Trophoblast cell (in vitro differentiated cells and primary cell): ENCODE measurements around the gene ZNF45.

ENCODE experiments used
- DNase-seq, 2 donors: peaks; one replicate each; pipeline ENCODE4 v3.0.0-alpha.2; 2016
- H2AFZ ChIP-seq: 2 replicates; pipeline ENCODE4 v1.6.1; 2013; ENCODE audit warnings: low read length, moderate library complexity, mild to moderate bottlenecking; ENCODE audit not compliant: insufficient read depth, poor library complexity
- H2AK5ac ChIP-seq: 2 replicates; pipeline ENCODE4 v1.6.1; 2013; ENCODE audit warnings: mild to moderate bottlenecking, low read length
- H2BK120ac ChIP-seq: 2 replicates; pipeline ENCODE4 v1.6.1; 2013; ENCODE audit warnings: low read length, mild to moderate bottlenecking, moderate library complexity; ENCODE audit not compliant: insufficient read depth, poor library complexity
- H2BK12ac ChIP-seq: 2 replicates; pipeline ENCODE4 v1.6.1; 2013; ENCODE audit warnings: mild to moderate bottlenecking, low read length, moderate library complexity
- H2BK5ac ChIP-seq: 2 replicates; pipeline ENCODE4 v1.6.1; 2013; ENCODE audit warnings: low read length, low read depth, moderate library complexity, mild to moderate bottlenecking; ENCODE audit not compliant: poor library complexity
- H3K14ac ChIP-seq: 2 replicates; pipeline ENCODE4 v1.6.1; 2013; ENCODE audit warnings: mild to moderate bottlenecking, low read length
- H3K18ac ChIP-seq: 2 replicates; pipeline ENCODE4 v1.6.1; 2013; ENCODE audit warnings: mild to moderate bottlenecking, low read length
- H3K23ac ChIP-seq: 2 replicates; pipeline ENCODE4 v1.6.1; 2013; ENCODE audit warnings: low read length
- H3K27ac ChIP-seq: 2 replicates; pipeline ENCODE4 v1.5.1; 2013; ENCODE audit warnings: low read depth, mild to moderate bottlenecking, inconsistent platforms, low read length, moderate library complexity
- H3K27me3 ChIP-seq: 2 replicates; pipeline ENCODE4 v1.6.1; 2013; ENCODE audit warnings: inconsistent platforms, mild to moderate bottlenecking, low read length, moderate library complexity; ENCODE audit not compliant: insufficient read depth
- H3K36me3 ChIP-seq, 2 experiments: 1 replicate in 1 of 2; 2 replicates in 1 of 2; pipeline ENCODE4 v1.6.1; 2013; ENCODE audit warnings: low read length in 2 of 2, mild to moderate bottlenecking in 2 of 2, moderate library complexity in 1 of 2; ENCODE audit not compliant: insufficient read depth in 2 of 2, control insufficient read depth in 1 of 2
- H3K4ac ChIP-seq: 2 replicates; pipeline ENCODE4 v1.6.1; 2013; ENCODE audit warnings: low read depth, mild to moderate bottlenecking, low read length, moderate library complexity
- H3K4me1 ChIP-seq, 2 experiments: 1 replicate in 1 of 2; 2 replicates in 1 of 2; pipeline ENCODE4 v1.6.1; 2013; ENCODE audit warnings: low read length in 2 of 2, mild to moderate bottlenecking in 2 of 2, moderate library complexity in 1 of 2; ENCODE audit not compliant: insufficient read depth in 2 of 2, control insufficient read depth in 1 of 2
- H3K4me2 ChIP-seq: 2 replicates; pipeline ENCODE4 v1.6.1; 2013; ENCODE audit warnings: inconsistent platforms, mild to moderate bottlenecking, low read length, moderate library complexity
- H3K4me3 ChIP-seq: 2 replicates; pipeline ENCODE4 v1.5.1; 2013; ENCODE audit warnings: mild to moderate bottlenecking, low read depth, low read length, inconsistent platforms
- H3K79me1 ChIP-seq: one replicate; pipeline ENCODE4 v1.6.1; 2013; ENCODE audit warnings: low read length
- H3K79me2 ChIP-seq: 2 replicates; pipeline ENCODE4 v1.6.1; 2013; ENCODE audit warnings: low read length, mild to moderate bottlenecking; ENCODE audit not compliant: control insufficient read depth, insufficient read depth, poor library complexity
- H3K9ac ChIP-seq: 2 replicates; pipeline ENCODE4 v1.6.1; 2013; ENCODE audit warnings: mild to moderate bottlenecking, low read length
- H3K9me3 ChIP-seq: 2 replicates; pipeline ENCODE4 v1.6.1; 2013; ENCODE audit warnings: low read depth, mild to moderate bottlenecking, control low read depth, inconsistent platforms, low read length; ENCODE audit not compliant: insufficient read depth
- H4K12ac ChIP-seq: 2 replicates; pipeline ENCODE4 v1.6.1; 2013; ENCODE audit warnings: low read depth, mild to moderate bottlenecking, low read length, moderate library complexity
- H4K8ac ChIP-seq: 2 replicates; pipeline ENCODE4 v1.6.1; 2013; ENCODE audit warnings: low read depth, mild to moderate bottlenecking, low read length, moderate library complexity
- H4K91ac ChIP-seq: one replicate; pipeline ENCODE4 v1.6.1; 2013; ENCODE audit warnings: low read depth, mild to moderate bottlenecking, low read length, moderate library complexity
- WGBS: extraction: QIAGEN DNeasy Blood & Tissue Kit; methylation state at CpG from one replicate; pipeline ENCODE4 v1.1.7; 2013; ENCODE audit warnings: missing lambda C conversion rate; ENCODE audit not compliant: insufficient read length, insufficient coverage; ENCODE audit errors: extremely low coverage; 5-methylcytosine and 5-hydroxymethylcytosine counted together

The ZNF45 gene

DNA sequence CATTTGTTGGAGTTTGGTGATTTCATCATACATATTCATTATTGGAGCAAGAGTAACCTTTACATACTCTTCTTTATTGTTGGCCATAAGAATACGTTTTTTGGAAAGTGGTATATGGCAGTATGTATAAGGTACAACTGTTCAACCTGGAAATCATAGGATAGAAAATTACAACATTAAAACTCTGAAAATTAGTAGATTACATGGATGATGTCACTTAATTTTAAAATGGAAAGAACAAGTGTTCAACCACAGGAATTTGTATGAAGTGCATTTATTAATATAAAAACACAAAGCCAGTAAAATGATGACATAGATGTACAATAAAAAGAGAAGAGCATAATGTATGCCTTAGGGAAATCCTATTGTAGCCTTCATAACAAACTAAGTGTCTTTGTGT lies 41.6 kb upstream of the ZNF45 start:
- Histone ChIP-seq H3K9ac (no peak overlapping the region), H3K4me3 (no peak overlapping the region), H3K14ac (no peak overlapping the region), H3K4ac (no peak overlapping the region), H3K36me3 (no peaks in the 10 kb centered on the region), H3K23ac (no peak overlapping the region), H4K8ac (no peak overlapping the region), H2BK120ac (no peak overlapping the region), H3K4me2 (no peak overlapping the region), H2AFZ (no peak overlapping the region), H3K9me3 (peaks cover 3% of the 10 kb centered on the region), H2BK12ac (no peak overlapping the region), H3K18ac (no peak overlapping the region), H3K27me3 (no peaks in the 10 kb centered on the region), H4K12ac (no peak overlapping the region), H2BK5ac (no peak overlapping the region), H3K27ac (no peak overlapping the region), H3K79me1 (no peaks in the 10 kb centered on the region), H3K4me1 (no peaks in the 10 kb centered on the region), H2AK5ac (no peak overlapping the region), H3K79me2 (no peaks in the 10 kb centered on the region), H4K91ac (no peak overlapping the region)
- WGBS: no CpG with 5 or more reads among the region's 1 CpG
- DNase-seq: no peak

DNA sequence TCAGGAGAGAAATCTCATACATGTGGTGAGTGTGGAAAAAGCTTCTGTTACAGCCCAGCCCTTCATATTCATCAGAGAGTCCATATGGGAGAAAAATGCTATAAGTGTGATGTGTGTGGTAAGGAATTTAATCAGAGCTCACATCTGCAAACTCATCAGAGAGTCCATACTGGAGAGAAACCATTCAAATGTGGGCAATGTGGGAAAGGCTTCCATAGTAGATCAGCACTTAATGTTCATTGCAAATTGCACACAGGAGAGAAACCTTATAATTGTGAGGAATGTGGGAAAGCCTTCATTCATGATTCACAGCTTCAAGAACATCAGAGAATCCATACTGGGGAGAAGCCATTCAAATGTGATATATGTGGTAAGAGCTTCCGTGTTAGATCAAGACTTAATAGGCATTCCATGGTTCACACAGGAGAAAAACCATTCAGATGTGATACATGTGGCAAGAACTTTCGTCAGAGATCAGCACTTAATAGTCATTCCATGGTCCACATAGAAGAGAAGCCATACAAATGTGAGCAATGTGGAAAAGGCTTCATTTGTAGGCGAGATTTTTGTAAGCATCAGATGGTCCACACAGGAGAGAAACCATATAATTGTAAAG lies 31.1 kb upstream of the ZNF45 start:
- no peak overlapping the region for H4K12ac ChIP-seq
- H3K23ac ChIP-seq: no peak overlapping the region
- H3K4me3 ChIP-seq: no peak overlapping the region
- H4K8ac ChIP-seq: no peak overlapping the region
- no peak overlapping the region for H3K9ac ChIP-seq
- no peak overlapping the region for H3K14ac ChIP-seq
- DNase-seq: no peak
- no CpG with 5 or more reads among the region's 3 CpGs for WGBS
- no peak overlapping the region for H3K18ac ChIP-seq
- peaks cover 16% of the 10 kb centered on the region for H3K9me3 ChIP-seq
- no peaks in the 10 kb centered on the region for H3K27me3 ChIP-seq
- H3K79me2 ChIP-seq: no peaks in the 10 kb centered on the region
- H3K79me1 ChIP-seq: no peaks in the 10 kb centered on the region
- no peak overlapping the region for H3K27ac ChIP-seq
- H3K4ac ChIP-seq: no peak overlapping the region
- peaks cover 17 to 44% of the 10 kb centered on the region in 2 experiments for H3K36me3 ChIP-seq
- no peak overlapping the region for H3K4me2 ChIP-seq
- H2AFZ ChIP-seq: no peak overlapping the region
- no peak overlapping the region for H2BK5ac ChIP-seq
- no peaks in the 10 kb centered on the region for H3K4me1 ChIP-seq
- H2BK120ac ChIP-seq: no peak overlapping the region
- H4K91ac ChIP-seq: no peak overlapping the region
- H2BK12ac ChIP-seq: no peak overlapping the region
- H2AK5ac ChIP-seq: no peak overlapping the region

DNA sequence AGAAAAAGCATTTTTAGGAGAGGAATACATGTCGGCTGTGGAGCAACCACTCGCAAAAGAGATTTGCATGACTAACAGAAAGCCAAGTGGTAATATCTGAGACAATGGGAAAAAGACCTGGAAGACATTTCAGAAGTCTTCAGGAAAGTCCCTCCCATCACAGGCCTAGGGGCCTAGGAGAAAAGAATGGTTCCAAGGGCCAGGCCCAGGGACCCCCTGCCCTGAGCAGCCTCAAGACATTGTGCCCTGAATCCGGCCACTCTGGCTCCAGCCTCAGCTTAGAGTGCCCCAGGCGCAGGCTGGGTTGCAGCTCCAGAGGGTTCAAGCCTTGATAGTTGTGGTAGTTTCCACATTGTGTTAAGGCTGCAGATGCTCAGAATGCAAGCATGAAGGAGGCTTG lies 25.3 kb upstream of the ZNF45 start:
- H3K4me1 ChIP-seq: no peaks in the 10 kb centered on the region
- no peak overlapping the region for H2BK5ac ChIP-seq
- H3K9ac ChIP-seq: no peak overlapping the region
- no peak overlapping the region for H3K4me3 ChIP-seq
- WGBS: no CpG with 5 or more reads among the region's 4 CpGs
- peaks cover 6% of the 10 kb centered on the region for H3K9me3 ChIP-seq
- no peak overlapping the region for H4K91ac ChIP-seq
- DNase-seq: no peak
- H3K27ac ChIP-seq: no peak overlapping the region
- no peak overlapping the region for H2AK5ac ChIP-seq
- peaks cover 4 to 8% of the 10 kb centered on the region in 2 experiments for H3K36me3 ChIP-seq
- H3K18ac ChIP-seq: no peak overlapping the region
- H2BK12ac ChIP-seq: no peak overlapping the region
- no peaks in the 10 kb centered on the region for H3K27me3 ChIP-seq
- no peak overlapping the region for H4K12ac ChIP-seq
- no peak overlapping the region for H3K14ac ChIP-seq
- no peaks in the 10 kb centered on the region for H3K79me1 ChIP-seq
- no peak overlapping the region for H2AFZ ChIP-seq
- H3K4ac ChIP-seq: no peak overlapping the region
- H4K8ac ChIP-seq: no peak overlapping the region
- no peak overlapping the region for H3K23ac ChIP-seq
- H3K4me2 ChIP-seq: no peak overlapping the region
- no peaks in the 10 kb centered on the region for H3K79me2 ChIP-seq
- H2BK120ac ChIP-seq: no peak overlapping the region

DNA sequence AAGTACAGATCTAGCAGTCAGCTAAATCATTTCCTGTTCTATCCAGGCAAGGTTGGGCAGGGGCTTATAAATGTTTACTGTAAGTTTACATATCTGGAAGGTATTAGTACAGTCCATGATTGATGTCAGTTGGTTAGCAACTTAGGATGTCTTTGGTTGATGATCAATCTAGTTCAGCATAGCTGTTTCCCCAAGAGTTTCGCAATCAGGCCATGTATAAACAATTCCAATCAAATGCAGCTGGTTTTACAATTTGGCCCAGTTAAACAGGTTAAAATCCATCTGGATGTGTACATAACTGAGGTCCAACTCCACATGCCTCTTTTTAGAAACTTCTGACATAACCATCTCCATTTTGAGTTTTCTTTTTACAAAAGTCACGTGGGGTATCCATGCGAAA lies 22.8 kb upstream of the ZNF45 start:
- WGBS: no CpG with 5 or more reads among the region's 3 CpGs
- H4K8ac ChIP-seq: no peak overlapping the region

More for the DNA sequence above, 22.8 kb upstream of the ZNF45 start:
- no peak overlapping the region for H3K27ac ChIP-seq
- H3K18ac ChIP-seq: no peak overlapping the region
- H3K4me3 ChIP-seq: no peak overlapping the region
- H4K12ac ChIP-seq: no peak overlapping the region
- no peak overlapping the region for H3K9ac ChIP-seq
- DNase-seq: no peak
- H4K91ac ChIP-seq: no peak overlapping the region
- H3K4me1 ChIP-seq: no peaks in the 10 kb centered on the region
- H3K9me3 ChIP-seq: peaks cover 6% of the 10 kb centered on the region
- H2BK120ac ChIP-seq: no peak overlapping the region
- no peaks in the 10 kb centered on the region for H3K79me2 ChIP-seq
- no peak overlapping the region for H2AK5ac ChIP-seq
- H2BK5ac ChIP-seq: no peak overlapping the region
- no peak overlapping the region for H2AFZ ChIP-seq
- H3K23ac ChIP-seq: no peak overlapping the region
- no peak overlapping the region for H3K14ac ChIP-seq
- no peak overlapping the region for H3K4ac ChIP-seq
- H3K79me1 ChIP-seq: no peaks in the 10 kb centered on the region
- no peak overlapping the region for H2BK12ac ChIP-seq
- H3K4me2 ChIP-seq: no peak overlapping the region
- H3K27me3 ChIP-seq: no peaks in the 10 kb centered on the region
- H3K36me3 ChIP-seq: peaks cover 0 to 2% of the 10 kb centered on the region in 2 experiments
